K562 (cell line): ENCODE results near the gene POLR1H.

ENCODE experiments used
- CREB1 ChIP-seq, 2 experiments: sonication (generic) in 1 of 2; formaldehyde crosslinking in 1 of 2; IDR thresholded peaks; 2 replicates each; pipeline versions ENCODE4 v1.6.1 to v1.8.0; 2012 to 2022; ENCODE audit warnings: inconsistent platforms in 1 of 2, mild to moderate bottlenecking in 1 of 2, missing genetic modification reagents in 1 of 2, moderate library complexity in 1 of 2
- MYC ChIP-seq, 2 experiments: fragments of 250-450 bp in 1 of 2; sonication (Bioruptor Pico) in 1 of 2; IDR thresholded peaks; 2 replicates each; pipeline versions ENCODE4 v1.5.1 to v1.6.1; 2012 to 2021; ENCODE audit warnings: low read depth in 2 of 2, borderline replicate concordance in 1 of 2, improper control_type of control experiment in 1 of 2, low read length in 1 of 2, mild to moderate bottlenecking in 1 of 2, moderate library complexity in 1 of 2
- NBN ChIP-seq: fragments of 450-650 bp; IDR thresholded peaks from 2 replicates; pipeline ENCODE4 v1.6.1; 2016; ENCODE audit warnings: low read depth, mild to moderate bottlenecking
- NCOA2 ChIP-seq, 2 experiments: fragments of 450-650 bp; IDR thresholded peaks; 2 replicates each; pipeline ENCODE4 v1.6.1; 2018; ENCODE audit warnings: mild to moderate bottlenecking in 2 of 2, moderate library complexity in 1 of 2; ENCODE audit not compliant: partially characterized antibody in 2 of 2
- NFXL1 ChIP-seq: fragments of 450-650 bp; formaldehyde crosslinking; IDR thresholded peaks from 2 replicates; pipeline ENCODE4 v1.4.0; 2021; ENCODE audit warnings: mild to moderate bottlenecking
- NR2C2 ChIP-seq, 2 experiments: fragments of 200-800 bp in 1 of 2; sonication (Bioruptor generic) in 1 of 2; sonication (generic) in 1 of 2; formaldehyde crosslinking in 1 of 2; IDR thresholded peaks; 2 replicates each; pipeline versions ENCODE4 v1.6.1 to v1.8.0; 2016 to 2022; ENCODE audit warnings: mild to moderate bottlenecking in 1 of 2, missing compliant biosample characterization in 1 of 2, missing genetic modification characterization in 1 of 2, missing genetic modification reagents in 1 of 2
- RNF2 ChIP-seq: sonication (generic); IDR thresholded peaks from 2 replicates; pipeline ENCODE4 v1.6.1; 2016
- SNRNP70 ChIP-seq: fragments of 200-400 bp; formaldehyde crosslinking; optimal IDR thresholded peaks from 2 replicates; pipeline ENCODE3; 2017; ENCODE audit warnings: low read depth, low read length
- ZNF717 ChIP-seq: fragments of 250-450 bp; sonication (Bioruptor Pico); IDR thresholded peaks from 2 replicates; pipeline ENCODE4 v1.5.0; 2021
- TF ChIP-seq, protein P1 (sequence below): fragments of 250-450 bp; sonication (Bioruptor Pico); IDR thresholded peaks from 2 replicates; pipeline ENCODE4 v1.4.0; 2020; ENCODE audit warnings: mild to moderate bottlenecking, moderate library complexity
- TF ChIP-seq, protein P2 (sequence below): sonication (generic); formaldehyde crosslinking; IDR thresholded peaks from 2 replicates; pipeline ENCODE4 v1.8.1; 2023; ENCODE audit warnings: mild to moderate bottlenecking, missing genetic modification reagents, moderate library complexity
- TF ChIP-seq, protein P3 (sequence below), 3 experiments: IDR thresholded peaks in 2 of 3; conservative IDR thresholded peaks in 1 of 3; 2 replicates each; pipeline ENCODE4 v1.5.1; 2011 to 2012; ENCODE audit warnings: low read length in 3 of 3, mild to moderate bottlenecking in 3 of 3, control low read depth in 2 of 3, improper control_type of control experiment in 1 of 3, inconsistent platforms in 1 of 3, low read depth in 1 of 3, mixed read lengths in 1 of 3, moderate library complexity in 1 of 3; ENCODE audit not compliant: insufficient read depth in 2 of 3
- TF ChIP-seq, protein P4 (sequence below), 2 experiments: fragments of 450-650 bp in 1 of 2; sonication (generic) in 1 of 2; formaldehyde crosslinking in 1 of 2; IDR thresholded peaks; 2 replicates each; pipeline versions ENCODE4 v1.7.1 to v1.9.0; 2016 to 2022; ENCODE audit warnings: inconsistent platforms in 1 of 2, mild to moderate bottlenecking in 1 of 2, missing genetic modification reagents in 1 of 2
- TF ChIP-seq, protein P5 (sequence below): fragments of 250-450 bp; sonication (Bioruptor Pico); IDR thresholded peaks from 2 replicates; pipeline ENCODE4 v1.5.0; 2020; ENCODE audit warnings: mild to moderate bottlenecking, borderline replicate concordance

DNA sequence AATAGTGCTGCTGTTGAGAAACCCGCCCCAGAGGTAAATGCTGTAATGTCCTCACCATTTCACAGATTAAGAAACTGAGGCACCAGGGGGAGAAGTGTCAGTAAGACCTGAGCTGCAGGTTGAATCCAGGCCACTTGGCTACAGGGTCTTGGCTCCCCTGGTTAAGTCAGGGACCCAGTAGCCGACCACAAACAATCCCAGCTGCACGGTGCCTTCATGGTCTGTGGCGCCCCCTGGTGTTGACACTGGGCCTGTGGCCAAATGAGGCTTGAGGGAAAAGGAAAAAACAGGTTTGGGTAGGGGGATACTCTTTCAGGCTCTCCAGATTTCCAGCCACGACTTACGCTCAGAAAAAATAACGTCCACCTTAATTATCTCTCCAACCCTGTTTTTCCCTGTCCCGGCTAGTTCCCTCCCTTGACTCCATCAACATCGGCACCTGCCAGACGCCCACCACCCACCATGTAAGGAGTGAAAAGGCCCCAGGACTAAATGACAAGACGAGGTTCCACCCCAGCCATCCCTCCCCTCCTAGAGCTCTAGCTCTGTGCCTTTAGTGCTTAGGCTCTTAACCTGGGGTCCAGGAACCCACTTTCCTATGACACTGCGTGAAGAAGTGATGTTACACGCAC lies 47.7 kb upstream of the POLR1H start:
- TF ChIP-seq MYC (IDR thresholded peaks at IDR 0.05; ENCODE audit: low read depth, low read length) (no peak), MYC (CRISPR knock-in tag; IDR thresholded peaks at IDR 0.05; ENCODE audit: borderline replicate concordance, low read depth) (no peak), NFXL1 (no peak), CREB1 (IDR thresholded peaks at IDR 0.05) (no peak), CREB1 (CRISPR knock-in tag; IDR thresholded peaks at IDR 0.05) (no peak), NR2C2 (CRISPR knock-in tag; IDR thresholded peaks at IDR 0.05) (no peak), NR2C2 (tag; IDR thresholded peaks at IDR 0.05) (no peak), NBN (no peak), SNRNP70 (no peak), RNF2 (no peak), ZNF717 (CRISPR knock-in tag) (no peak), NCOA2 (IDR thresholded peaks at IDR 0.05; ENCODE audit: partially characterized antibody in 2 of 2) (no peak)
- TF ChIP-seq, protein P1, sequence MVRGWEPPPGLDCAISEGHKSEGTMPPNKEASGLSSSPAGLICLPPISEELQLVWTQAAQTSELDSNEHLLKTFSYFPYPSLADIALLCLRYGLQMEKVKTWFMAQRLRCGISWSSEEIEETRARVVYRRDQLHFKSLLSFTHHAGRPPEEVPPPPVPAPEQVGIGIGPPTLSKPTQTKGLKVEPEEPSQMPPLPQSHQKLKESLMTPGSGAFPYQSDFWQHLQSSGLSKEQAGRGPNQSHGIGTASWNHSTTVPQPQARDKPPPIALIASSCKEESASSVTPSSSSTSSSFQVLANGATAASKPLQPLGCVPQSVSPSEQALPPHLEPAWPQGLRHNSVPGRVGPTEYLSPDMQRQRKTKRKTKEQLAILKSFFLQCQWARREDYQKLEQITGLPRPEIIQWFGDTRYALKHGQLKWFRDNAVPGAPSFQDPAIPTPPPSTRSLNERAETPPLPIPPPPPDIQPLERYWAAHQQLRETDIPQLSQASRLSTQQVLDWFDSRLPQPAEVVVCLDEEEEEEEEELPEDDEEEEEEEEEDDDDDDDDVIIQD (CRISPR knock-in tag): no peak
- TF ChIP-seq, protein P2, sequence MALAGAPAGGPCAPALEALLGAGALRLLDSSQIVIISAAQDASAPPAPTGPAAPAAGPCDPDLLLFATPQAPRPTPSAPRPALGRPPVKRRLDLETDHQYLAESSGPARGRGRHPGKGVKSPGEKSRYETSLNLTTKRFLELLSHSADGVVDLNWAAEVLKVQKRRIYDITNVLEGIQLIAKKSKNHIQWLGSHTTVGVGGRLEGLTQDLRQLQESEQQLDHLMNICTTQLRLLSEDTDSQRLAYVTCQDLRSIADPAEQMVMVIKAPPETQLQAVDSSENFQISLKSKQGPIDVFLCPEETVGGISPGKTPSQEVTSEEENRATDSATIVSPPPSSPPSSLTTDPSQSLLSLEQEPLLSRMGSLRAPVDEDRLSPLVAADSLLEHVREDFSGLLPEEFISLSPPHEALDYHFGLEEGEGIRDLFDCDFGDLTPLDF (CRISPR knock-in tag): no peak
- TF ChIP-seq, protein P3, sequence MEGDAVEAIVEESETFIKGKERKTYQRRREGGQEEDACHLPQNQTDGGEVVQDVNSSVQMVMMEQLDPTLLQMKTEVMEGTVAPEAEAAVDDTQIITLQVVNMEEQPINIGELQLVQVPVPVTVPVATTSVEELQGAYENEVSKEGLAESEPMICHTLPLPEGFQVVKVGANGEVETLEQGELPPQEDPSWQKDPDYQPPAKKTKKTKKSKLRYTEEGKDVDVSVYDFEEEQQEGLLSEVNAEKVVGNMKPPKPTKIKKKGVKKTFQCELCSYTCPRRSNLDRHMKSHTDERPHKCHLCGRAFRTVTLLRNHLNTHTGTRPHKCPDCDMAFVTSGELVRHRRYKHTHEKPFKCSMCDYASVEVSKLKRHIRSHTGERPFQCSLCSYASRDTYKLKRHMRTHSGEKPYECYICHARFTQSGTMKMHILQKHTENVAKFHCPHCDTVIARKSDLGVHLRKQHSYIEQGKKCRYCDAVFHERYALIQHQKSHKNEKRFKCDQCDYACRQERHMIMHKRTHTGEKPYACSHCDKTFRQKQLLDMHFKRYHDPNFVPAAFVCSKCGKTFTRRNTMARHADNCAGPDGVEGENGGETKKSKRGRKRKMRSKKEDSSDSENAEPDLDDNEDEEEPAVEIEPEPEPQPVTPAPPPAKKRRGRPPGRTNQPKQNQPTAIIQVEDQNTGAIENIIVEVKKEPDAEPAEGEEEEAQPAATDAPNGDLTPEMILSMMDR (IDR thresholded peaks at IDR 0.05 in 2 of 3, conservative IDR thresholded peaks at IDR 0.05 in 1 of 3; ENCODE audit: insufficient read depth in 2 of 3, low read depth in 1 of 3, low read length in 3 of 3): peak; percentile 78 to 89 (median 83)
- TF ChIP-seq, protein P4, sequence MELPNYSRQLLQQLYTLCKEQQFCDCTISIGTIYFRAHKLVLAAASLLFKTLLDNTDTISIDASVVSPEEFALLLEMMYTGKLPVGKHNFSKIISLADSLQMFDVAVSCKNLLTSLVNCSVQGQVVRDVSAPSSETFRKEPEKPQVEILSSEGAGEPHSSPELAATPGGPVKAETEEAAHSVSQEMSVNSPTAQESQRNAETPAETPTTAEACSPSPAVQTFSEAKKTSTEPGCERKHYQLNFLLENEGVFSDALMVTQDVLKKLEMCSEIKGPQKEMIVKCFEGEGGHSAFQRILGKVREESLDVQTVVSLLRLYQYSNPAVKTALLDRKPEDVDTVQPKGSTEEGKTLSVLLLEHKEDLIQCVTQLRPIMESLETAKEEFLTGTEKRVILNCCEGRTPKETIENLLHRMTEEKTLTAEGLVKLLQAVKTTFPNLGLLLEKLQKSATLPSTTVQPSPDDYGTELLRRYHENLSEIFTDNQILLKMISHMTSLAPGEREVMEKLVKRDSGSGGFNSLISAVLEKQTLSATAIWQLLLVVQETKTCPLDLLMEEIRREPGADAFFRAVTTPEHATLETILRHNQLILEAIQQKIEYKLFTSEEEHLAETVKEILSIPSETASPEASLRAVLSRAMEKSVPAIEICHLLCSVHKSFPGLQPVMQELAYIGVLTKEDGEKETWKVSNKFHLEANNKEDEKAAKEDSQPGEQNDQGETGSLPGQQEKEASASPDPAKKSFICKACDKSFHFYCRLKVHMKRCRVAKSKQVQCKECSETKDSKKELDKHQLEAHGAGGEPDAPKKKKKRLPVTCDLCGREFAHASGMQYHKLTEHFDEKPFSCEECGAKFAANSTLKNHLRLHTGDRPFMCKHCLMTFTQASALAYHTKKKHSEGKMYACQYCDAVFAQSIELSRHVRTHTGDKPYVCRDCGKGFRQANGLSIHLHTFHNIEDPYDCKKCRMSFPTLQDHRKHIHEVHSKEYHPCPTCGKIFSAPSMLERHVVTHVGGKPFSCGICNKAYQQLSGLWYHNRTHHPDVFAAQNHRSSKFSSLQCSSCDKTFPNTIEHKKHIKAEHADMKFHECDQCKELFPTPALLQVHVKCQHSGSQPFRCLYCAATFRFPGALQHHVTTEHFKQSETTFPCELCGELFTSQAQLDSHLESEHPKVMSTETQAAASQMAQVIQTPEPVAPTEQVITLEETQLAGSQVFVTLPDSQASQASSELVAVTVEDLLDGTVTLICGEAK (IDR thresholded peaks at IDR 0.05): no peak
- TF ChIP-seq, protein P4 (CRISPR knock-in tag; IDR thresholded peaks at IDR 0.05): no peak
- TF ChIP-seq, protein P5, sequence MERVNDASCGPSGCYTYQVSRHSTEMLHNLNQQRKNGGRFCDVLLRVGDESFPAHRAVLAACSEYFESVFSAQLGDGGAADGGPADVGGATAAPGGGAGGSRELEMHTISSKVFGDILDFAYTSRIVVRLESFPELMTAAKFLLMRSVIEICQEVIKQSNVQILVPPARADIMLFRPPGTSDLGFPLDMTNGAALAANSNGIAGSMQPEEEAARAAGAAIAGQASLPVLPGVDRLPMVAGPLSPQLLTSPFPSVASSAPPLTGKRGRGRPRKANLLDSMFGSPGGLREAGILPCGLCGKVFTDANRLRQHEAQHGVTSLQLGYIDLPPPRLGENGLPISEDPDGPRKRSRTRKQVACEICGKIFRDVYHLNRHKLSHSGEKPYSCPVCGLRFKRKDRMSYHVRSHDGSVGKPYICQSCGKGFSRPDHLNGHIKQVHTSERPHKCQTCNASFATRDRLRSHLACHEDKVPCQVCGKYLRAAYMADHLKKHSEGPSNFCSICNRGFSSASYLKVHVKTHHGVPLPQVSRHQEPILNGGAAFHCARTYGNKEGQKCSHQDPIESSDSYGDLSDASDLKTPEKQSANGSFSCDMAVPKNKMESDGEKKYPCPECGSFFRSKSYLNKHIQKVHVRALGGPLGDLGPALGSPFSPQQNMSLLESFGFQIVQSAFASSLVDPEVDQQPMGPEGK (CRISPR knock-in tag): no peak
